Measurements from ENCODE around the gene PRKCZ. TPM values are rescaled to one million over a fixed set of nuclear protein-coding genes. Genes with fewer than 3 reads are reported as not detected.

PRKCZ gene
- total and polyA plus RNA-seq, 5 experiments from 2014 or later, result 7.8 to 33.9 (median 11.3) TPM

DNA sequence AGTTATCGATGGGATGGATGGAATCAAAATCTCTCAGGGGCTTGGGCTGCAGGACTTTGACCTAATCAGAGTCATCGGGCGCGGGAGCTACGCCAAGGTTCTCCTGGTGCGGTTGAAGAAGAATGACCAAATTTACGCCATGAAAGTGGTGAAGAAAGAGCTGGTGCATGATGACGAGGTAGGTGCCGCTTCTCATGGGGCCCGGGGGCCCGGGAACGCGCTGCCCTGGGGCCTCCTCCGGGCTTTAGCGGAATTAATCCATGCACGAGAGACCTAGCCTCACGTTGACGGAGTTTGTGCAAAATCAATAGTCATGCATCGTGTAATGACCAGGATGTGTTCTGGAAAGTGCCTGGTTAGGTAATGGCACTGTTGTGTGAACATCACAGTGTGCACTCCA lies 100.6 kb downstream of the PRKCZ start:
- H3K9me3 Mint-ChIP-seq, result peaks cover 0 to 14% (median 0%) of the 10 kb centered on the region in 9 donors
- peak overlapping the region in 4 of 10 donors; percentile 9 to 56 (median 50) for H3K4me3 Mint-ChIP-seq
- DNase-seq (no peak), ATAC-seq (no peak)
- POLR2A ChIA-PET, result interaction anchor here (0.7 to 1.5 kb wide), 2 partner anchors 11 to 371 kb away, joined by 5 read pairs; no protein-coding TSS in a partner anchor
- peaks cover 14 to 46% (median 39%) of the 10 kb centered on the region in 4 donors for H3K4me1 Mint-ChIP-seq
- H3K36me3 Mint-ChIP-seq, result peaks cover 5 to 18% (median 15%) of the 10 kb centered on the region in 3 donors
- peak overlapping the region in 9 of 10 donors; percentile 31 to 98 (median 81) for H3K27ac Mint-ChIP-seq
- no peaks in the 10 kb centered on the region for H3K27me3 Mint-ChIP-seq

DNA sequence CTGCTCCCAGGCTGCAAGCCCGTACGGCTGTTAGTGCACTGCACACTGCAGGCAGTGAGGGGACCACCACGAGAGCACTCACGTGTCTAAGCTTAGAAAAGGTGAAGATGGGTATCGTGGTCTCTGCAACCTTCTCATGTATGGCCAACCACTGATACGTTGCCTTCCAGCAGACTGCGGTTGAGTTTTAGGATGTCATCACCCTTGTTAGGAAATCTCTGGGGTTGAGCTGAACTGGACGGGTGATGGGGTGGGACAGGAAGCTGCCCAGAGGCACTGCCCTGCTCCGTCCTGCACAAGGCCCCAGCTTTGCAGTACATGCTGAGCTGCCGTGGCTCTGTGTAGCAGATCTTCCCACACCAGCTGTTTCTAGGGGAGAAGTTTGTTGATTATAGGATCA lies 101.0 kb downstream of the PRKCZ start:
- Mint-ChIP-seq H3K36me3 (peaks cover 5 to 21% (median 18%) of the 10 kb centered on the region in 3 donors), H3K9me3 (peaks cover 0 to 14% (median 0%) of the 10 kb centered on the region in 9 donors), H3K27me3 (no peaks in the 10 kb centered on the region), H3K4me1 (peaks cover 14 to 46% (median 39%) of the 10 kb centered on the region in 4 donors), H3K27ac (peak overlapping the region; percentile 35 to 98 (median 82)), H3K4me3 (peak overlapping the region in 5 of 10 donors; percentile 10 to 56 (median 46))
- ATAC-seq, result no peak
- POLR2A ChIA-PET, result interaction anchor here (0.9 to 1.5 kb wide), 3 partner anchors 9 to 13 kb away, joined by 3 to 6 read pairs (median 5); no protein-coding TSS in a partner anchor
- no peak for DNase-seq

DNA sequence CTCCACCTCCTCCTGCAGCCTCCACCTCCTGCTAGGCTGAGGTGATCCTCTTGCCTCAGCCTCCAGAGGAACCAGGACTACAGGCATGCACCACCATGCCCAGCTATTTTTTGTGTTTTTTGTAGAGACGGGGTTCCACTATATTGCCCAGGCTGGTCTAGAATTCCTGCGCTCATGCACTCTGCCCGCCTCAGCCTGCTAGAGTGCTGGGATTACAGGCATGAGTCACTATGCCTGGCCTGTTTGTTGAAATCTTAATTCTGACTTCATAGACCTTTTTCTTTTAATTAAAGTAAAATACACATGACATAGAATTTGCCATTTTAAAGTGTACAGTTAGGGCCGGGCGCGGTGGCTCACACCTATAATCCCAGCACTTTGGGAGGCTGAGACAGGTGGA lies 101.7 kb downstream of the PRKCZ start:
- DNase-seq (no peak), ATAC-seq (no peak)
- peaks cover 0 to 14% (median 0%) of the 10 kb centered on the region in 9 donors for H3K9me3 Mint-ChIP-seq
- peak overlapping the region in 3 of 10 donors; percentile 2 to 46 (median 14) for H3K4me3 Mint-ChIP-seq
- H3K4me1 Mint-ChIP-seq, result peaks cover 14 to 46% (median 39%) of the 10 kb centered on the region in 4 donors
- no peaks in the 10 kb centered on the region for H3K27me3 Mint-ChIP-seq
- POLR2A ChIA-PET, result interaction anchor here (0.9 to 1.5 kb wide), 3 partner anchors 8 to 12 kb away, joined by 3 to 6 read pairs (median 5); no protein-coding TSS in a partner anchor
- H3K27ac Mint-ChIP-seq, result peak overlapping the region in 8 of 10 donors; percentile 35 to 98 (median 87)
- peaks cover 5 to 23% (median 22%) of the 10 kb centered on the region in 3 donors for H3K36me3 Mint-ChIP-seq

DNA sequence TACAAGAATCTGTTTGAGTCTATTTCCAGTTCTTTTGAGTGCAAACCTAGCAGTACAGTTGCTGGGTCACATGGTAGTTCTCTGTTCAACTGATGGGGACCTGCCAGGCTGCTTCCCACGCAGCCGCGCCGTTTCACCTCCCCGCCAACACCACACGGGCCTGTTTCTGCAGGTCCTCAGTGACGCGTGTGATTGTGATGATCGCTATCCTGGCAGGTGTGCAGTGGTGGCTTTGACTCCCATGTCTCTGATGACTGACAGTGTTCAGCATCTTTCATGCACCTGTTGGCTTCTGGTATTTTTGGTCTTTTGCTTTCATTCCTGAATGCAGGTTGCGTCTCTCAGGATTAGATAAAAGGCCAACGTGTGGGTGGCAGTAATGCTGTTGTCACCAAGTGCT lies 102.7 kb downstream of the PRKCZ start:
- ATAC-seq (peak; percentile 55 to 77), DNase-seq (peak in 8 of 10 donors; percentile 34 to 84 (median 49))
- Mint-ChIP-seq H3K27ac (peak overlapping the region; percentile 29 to 98 (median 92)), H3K36me3 (peaks cover 5 to 27% (median 23%) of the 10 kb centered on the region in 3 donors), H3K4me3 (peak overlapping the region in 9 of 10 donors; percentile 4 to 86 (median 74)), H3K4me1 (peaks cover 14 to 46% (median 39%) of the 10 kb centered on the region in 4 donors), H3K9me3 (peaks cover 0 to 14% (median 0%) of the 10 kb centered on the region in 9 donors), H3K27me3 (no peaks in the 10 kb centered on the region)
- POLR2A ChIA-PET, result no interaction called here

DNA sequence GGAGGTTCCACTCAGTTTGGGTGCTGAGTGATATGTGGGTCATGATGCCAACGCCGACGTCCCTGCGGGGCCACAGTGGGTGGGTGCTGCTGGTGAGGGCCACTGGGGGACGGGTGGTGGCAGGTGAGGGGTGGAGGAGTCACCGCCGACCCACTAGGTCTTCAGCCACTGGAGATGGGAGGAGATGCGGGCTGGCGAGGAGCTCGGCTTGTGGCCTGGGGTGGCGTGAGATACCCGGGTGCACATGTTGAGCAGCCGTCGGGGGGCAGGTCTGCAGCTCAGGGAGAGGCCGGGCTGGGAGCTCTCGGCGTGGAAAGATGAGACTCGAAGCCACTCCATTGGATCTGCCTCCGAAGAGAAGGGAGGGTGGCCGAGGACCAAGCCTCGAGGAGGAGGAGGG lies 103.8 kb downstream of the PRKCZ start:
- H3K9me3 Mint-ChIP-seq, result peaks cover 0 to 14% (median 0%) of the 10 kb centered on the region in 9 donors
- ATAC-seq, result no peak
- POLR2A ChIA-PET, result no interaction called here

DNA sequence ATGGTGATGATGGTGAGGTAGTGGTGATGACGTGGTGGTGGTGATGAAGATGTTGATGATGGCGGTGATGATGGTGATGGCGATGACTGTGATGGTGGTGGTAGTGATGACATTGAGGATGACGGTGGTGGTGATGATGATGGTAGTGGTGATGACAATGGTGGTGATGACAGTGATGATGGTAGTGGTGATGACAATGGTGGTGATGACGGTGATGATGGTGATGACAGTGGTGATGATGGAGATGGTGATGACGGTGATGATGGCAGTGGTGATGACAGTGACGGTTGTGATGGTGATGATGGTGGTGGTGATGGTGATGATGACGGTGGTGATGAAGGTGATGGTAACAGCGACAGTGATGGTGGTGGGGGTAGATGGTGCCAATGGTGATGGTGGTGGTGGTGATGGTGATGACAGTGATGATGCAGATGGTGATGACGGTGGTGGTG lies 105.0 kb downstream of the PRKCZ start:
- no peak for DNase-seq
- peaks cover 0 to 14% (median 0%) of the 10 kb centered on the region in 9 donors for H3K9me3 Mint-ChIP-seq
- POLR2A ChIA-PET, result no interaction called here
- no peak for ATAC-seq
- peak overlapping the region in 8 of 10 donors; percentile 5 to 74 (median 48) for H3K27ac Mint-ChIP-seq
- peak overlapping the region in 1 of 10 donors; percentile 26 for H3K4me3 Mint-ChIP-seq
- H3K27me3 Mint-ChIP-seq, result no peaks in the 10 kb centered on the region
- peaks cover 5 to 43% (median 23%) of the 10 kb centered on the region in 3 donors for H3K36me3 Mint-ChIP-seq
- H3K4me1 Mint-ChIP-seq, result peaks cover 17 to 49% (median 39%) of the 10 kb centered on the region in 4 donors

More for the DNA sequence above, 103.8 kb downstream of the PRKCZ start:
- Mint-ChIP-seq H3K27me3 (no peaks in the 10 kb centered on the region), H3K4me3 (peak overlapping the region in 2 of 10 donors; percentile 29 to 85), H3K4me1 (peaks cover 17 to 46% (median 39%) of the 10 kb centered on the region in 4 donors), H3K27ac (peak overlapping the region in 3 of 10 donors; percentile 15 to 60 (median 49)), H3K36me3 (peaks cover 5 to 38% (median 23%) of the 10 kb centered on the region in 3 donors)
- no peak for DNase-seq

DNA sequence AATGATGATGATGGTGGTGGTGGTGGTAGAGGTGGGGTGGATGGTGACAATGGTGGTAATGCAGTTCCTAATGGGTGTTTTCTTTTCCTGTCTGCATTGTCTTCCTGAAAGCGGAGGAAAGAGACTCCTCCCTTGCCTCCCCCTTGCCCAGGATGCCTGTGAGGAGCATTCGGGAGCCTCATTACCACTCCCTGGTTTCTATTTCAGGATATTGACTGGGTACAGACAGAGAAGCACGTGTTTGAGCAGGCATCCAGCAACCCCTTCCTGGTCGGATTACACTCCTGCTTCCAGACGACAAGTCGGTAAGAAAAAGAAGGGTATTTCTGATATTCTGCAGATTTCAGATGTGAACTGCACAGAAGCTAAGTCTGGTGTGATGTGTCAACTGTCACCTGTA lies 105.6 kb downstream of the PRKCZ start:
- Mint-ChIP-seq H3K27me3 (no peaks in the 10 kb centered on the region), H3K36me3 (peaks cover 5 to 40% (median 22%) of the 10 kb centered on the region in 3 donors), H3K4me1 (peaks cover 16 to 50% (median 37%) of the 10 kb centered on the region in 4 donors), H3K27ac (peak overlapping the region in 1 of 10 donors; percentile 32), H3K4me3 (no peak overlapping the region), H3K9me3 (peaks cover 0 to 14% (median 0%) of the 10 kb centered on the region in 9 donors)
- no peak for ATAC-seq
- no peak for DNase-seq
- POLR2A ChIA-PET, result interaction anchor here (1.0 kb wide), 1 partner anchor 10 kb away, joined by 3 read pairs; no protein-coding TSS in a partner anchor

DNA sequence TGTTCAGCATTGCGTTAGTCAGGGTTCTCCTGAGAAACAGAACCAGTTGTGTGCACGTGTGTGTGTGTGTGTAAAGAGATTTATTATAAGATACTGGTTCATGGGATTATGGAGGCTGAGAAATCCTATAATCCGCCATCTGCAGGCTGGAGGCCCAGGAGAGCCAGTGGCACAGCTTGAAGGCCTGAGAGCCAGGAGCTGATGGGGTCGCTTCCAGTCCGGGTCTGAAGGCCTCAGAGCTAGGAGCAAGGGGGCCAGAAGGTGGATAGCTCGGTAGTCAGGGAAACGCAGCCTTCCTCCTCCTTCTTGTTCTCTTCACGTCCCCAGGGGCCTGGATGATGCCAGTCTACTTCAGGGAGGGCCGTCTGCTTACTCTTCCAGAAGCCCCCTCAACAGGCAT lies 106.7 kb downstream of the PRKCZ start:
- Mint-ChIP-seq H3K4me3 (no peak overlapping the region), H3K9me3 (peaks cover 0 to 14% (median 0%) of the 10 kb centered on the region in 9 donors), H3K27ac (no peak overlapping the region), H3K27me3 (no peaks in the 10 kb centered on the region), H3K4me1 (peaks cover 14 to 48% (median 28%) of the 10 kb centered on the region in 4 donors), H3K36me3 (peaks cover 5 to 40% (median 18%) of the 10 kb centered on the region in 3 donors)
- no peak for DNase-seq
- no peak for ATAC-seq
- POLR2A ChIA-PET, result interaction anchor here (0.7 to 1.0 kb wide), 2 partner anchors 9 to 110 kb away, joined by 3 to 4 read pairs; no protein-coding TSS in a partner anchor

DNA sequence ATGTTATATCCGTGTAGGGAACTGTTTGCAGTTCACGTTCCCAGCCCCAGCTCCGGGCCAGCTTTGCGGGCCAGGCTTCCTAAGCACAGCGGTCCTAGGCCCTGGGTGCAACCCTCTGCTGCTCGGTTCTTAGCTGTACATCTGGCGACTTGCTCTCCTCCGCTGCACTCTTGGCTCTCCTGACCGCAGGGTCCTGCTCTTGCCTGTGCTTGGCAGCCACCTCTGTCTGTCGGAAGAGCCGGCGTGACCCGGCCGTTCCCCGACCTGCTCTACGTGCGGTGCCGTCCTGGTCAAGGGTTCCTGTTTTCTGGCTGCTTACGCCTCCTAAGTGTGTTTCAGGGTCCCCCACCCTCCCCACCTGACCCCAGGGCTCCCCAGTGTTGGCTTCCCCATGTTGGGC lies 107.6 kb downstream of the PRKCZ start:
- Mint-ChIP-seq H3K4me1 (peaks cover 13 to 52% (median 28%) of the 10 kb centered on the region in 4 donors), H3K9me3 (peaks cover 0 to 14% (median 0%) of the 10 kb centered on the region in 9 donors), H3K4me3 (no peak overlapping the region), H3K27ac (peak overlapping the region in 1 of 10 donors; percentile 62), H3K36me3 (peaks cover 8 to 39% (median 17%) of the 10 kb centered on the region in 3 donors), H3K27me3 (no peaks in the 10 kb centered on the region)
- ATAC-seq, result no peak
- POLR2A ChIA-PET, result interaction anchor here (1.0 kb wide), 1 partner anchor 8 kb away, joined by 5 read pairs; no protein-coding TSS in a partner anchor
- DNase-seq, result no peak

DNA sequence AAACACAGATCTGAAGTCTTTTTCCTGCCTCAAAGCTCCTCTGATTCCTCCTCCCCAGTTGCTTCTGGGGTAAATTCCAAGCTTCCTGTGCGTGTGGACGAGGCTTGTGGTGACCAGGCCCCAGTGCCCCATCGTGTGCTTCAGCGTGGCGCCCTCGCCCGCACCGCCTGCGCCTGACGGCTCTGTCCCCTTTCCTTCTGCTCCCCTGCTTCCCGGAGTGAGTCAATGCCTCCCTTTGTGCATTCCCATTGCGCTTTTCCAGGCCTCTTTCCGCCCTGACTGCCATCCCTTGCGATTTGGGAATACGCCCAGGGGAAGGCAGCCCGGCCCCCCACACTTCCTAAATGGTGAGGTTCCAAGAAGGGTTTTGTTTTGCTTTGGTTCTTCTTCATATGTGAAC lies 108.1 kb downstream of the PRKCZ start:
- Mint-ChIP-seq H3K9me3 (peaks cover 0 to 14% (median 0%) of the 10 kb centered on the region in 9 donors), H3K27me3 (no peaks in the 10 kb centered on the region), H3K27ac (peak overlapping the region in 3 of 10 donors; percentile 28 to 62 (median 53)), H3K4me1 (peaks cover 13 to 52% (median 30%) of the 10 kb centered on the region in 4 donors), H3K36me3 (peaks cover 10 to 41% (median 19%) of the 10 kb centered on the region in 3 donors), H3K4me3 (peak overlapping the region in 1 of 10 donors; percentile 6)
- ATAC-seq (no peak), DNase-seq (no peak)
- POLR2A ChIA-PET, result interaction anchor here (0.7 to 1.0 kb wide), 2 partner anchors 8 to 158 kb away, joined by 3 to 5 read pairs; no protein-coding TSS in a partner anchor

DNA sequence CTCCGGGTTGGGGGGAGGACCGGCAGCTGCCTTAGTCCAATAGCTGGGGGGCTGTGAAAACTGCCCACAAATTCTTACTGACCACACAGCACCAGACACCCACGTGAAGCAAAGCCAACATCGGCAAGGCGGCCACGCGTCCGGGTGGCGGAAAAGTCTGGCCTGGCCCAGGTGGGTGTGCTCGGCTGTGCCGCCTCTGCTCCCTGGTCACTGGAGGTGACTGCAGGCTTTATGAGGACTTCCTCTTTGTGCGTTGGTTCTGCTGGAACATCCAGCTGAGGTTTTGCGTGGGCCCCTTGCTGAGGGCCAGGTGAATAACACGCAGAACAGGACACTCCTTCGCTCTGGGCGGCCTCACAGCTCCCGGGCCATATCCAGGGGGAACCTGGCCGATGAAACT lies 108.9 kb downstream of the PRKCZ start:
- peaks cover 10 to 43% (median 19%) of the 10 kb centered on the region in 3 donors for H3K36me3 Mint-ChIP-seq
- POLR2A ChIA-PET, result interaction anchor here (0.7 to 1.0 kb wide), 2 partner anchors 9 to 159 kb away, joined by 3 to 5 read pairs; no protein-coding TSS in a partner anchor
- H3K27me3 Mint-ChIP-seq, result no peaks in the 10 kb centered on the region
- H3K4me1 Mint-ChIP-seq, result peaks cover 14 to 47% (median 26%) of the 10 kb centered on the region in 4 donors
- H3K4me3 Mint-ChIP-seq, result no peak overlapping the region
- ATAC-seq (no peak), DNase-seq (no peak)
- peaks cover 0 to 14% (median 0%) of the 10 kb centered on the region in 9 donors for H3K9me3 Mint-ChIP-seq
- H3K27ac Mint-ChIP-seq, result peak overlapping the region in 2 of 10 donors; percentile 19 to 22

DNA sequence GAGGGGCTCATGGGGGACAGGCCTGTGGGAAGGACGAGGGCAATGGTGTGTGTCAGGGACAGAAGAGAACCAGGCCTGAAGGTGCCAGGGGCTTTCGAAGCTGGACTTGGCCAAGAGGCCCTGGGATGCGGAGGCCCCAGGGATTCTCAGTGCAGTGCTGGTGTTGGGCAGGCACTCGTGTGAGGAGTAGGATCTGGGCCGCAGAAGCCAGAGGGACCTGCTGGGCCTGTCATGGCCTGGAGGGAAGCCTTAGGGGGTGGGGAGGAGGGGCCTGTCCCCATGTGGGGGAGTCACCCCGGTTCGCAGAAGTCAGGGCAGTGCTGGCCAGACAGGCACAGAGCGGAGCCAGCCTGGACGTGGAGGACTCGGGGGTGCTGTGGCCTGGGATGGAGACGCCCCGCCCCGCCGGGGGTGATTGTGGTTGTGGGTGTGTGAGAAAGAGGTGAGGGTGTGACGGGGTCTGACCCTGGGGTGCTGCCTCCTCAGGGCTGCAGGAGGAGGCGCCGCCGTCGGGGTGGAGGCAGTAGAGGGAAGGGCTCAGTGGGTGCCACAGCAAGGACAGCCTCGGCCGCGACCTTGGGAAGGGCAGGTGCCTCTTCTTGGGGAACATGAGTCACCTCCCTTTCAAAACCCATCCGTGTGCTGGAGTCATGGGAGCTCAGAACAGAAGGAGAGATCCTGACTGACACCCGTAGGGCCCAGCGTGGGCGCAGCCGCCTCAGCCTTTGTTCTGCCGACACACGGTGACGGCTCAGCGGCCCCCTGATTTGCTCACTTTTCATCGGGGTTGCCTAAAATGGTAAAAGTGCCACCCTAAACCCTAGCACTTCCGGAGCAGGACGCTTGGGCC lies 110.5 kb downstream of the PRKCZ start:
- Mint-ChIP-seq H3K36me3 (peaks cover 5 to 36% (median 11%) of the 10 kb centered on the region in 3 donors), H3K27ac (peak overlapping the region in 2 of 10 donors; percentile 74 to 75), H3K9me3 (peaks cover 0 to 2% (median 0%) of the 10 kb centered on the region in 9 donors), H3K27me3 (no peaks in the 10 kb centered on the region), H3K4me1 (peaks cover 9 to 36% (median 20%) of the 10 kb centered on the region in 4 donors), H3K4me3 (no peak overlapping the region)
- DNase-seq (no peak), ATAC-seq (no peak)
- POLR2A ChIA-PET, result interaction anchor here (0.5 to 1.1 kb wide), 2 partner anchors 9 to 228 kb away, joined by 3 to 6 read pairs; no protein-coding TSS in a partner anchor

Measured in naive thymus-derived CD8-positive, alpha-beta T cell (primary cell).